Measurements from ENCODE around the gene UGGT1. TPM values are rescaled to one million over a fixed set of nuclear protein-coding genes. Genes with fewer than 3 reads are reported as not detected.

UGGT1 gene
- total RNA-seq, 6 donors from 2014 or later, result 34.1 to 103 (median 43.1) TPM

DNA sequence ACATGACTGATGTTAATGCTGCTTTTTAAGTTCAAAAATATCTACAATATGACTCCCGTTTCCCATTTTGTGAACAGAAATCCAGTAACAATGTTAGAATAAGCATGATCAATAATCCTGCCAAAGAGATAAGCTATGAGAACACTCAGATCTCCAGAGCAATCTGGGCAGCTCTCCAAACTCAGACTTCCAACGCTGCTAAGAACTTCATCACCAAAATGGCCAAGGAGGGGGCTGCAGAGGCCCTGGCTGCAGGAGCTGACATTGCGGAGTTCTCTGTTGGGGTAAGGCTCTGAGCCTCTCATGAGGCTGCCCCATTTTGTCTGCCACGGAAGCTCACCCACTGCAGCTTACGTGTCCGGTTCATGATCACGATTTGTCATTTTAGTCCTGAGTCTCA lies 68.4 kb downstream of the UGGT1 start:
- Histone ChIP-seq H3K9me3 (no peaks in the 10 kb centered on the region), H3K27ac (no peak overlapping the region), H3K27me3 (no peaks in the 10 kb centered on the region), H3K4me1 (peaks cover 0 to 4% (median 0%) of the 10 kb centered on the region in 4 donors), H3K4me3 (no peak overlapping the region), H3K36me3 (peaks cover 11 to 88% (median 33%) of the 10 kb centered on the region in 4 donors)
- ATAC-seq (ENCODE audit: low FRiP score in 2 of 2) (no peak), DNase-seq (no peak)
- 85% methylated on average over 7 of the region's 7 CpGs for WGBS, 2 donors
- TF ChIP-seq EP300 (IDR thresholded peaks at IDR 0.05) (no peak), POLR2A (IDR thresholded peaks at IDR 0.05) (no peak), POLR2AphosphoS5 (IDR thresholded peaks at IDR 0.05) (no peak)
- TF ChIP-seq, protein P1, sequence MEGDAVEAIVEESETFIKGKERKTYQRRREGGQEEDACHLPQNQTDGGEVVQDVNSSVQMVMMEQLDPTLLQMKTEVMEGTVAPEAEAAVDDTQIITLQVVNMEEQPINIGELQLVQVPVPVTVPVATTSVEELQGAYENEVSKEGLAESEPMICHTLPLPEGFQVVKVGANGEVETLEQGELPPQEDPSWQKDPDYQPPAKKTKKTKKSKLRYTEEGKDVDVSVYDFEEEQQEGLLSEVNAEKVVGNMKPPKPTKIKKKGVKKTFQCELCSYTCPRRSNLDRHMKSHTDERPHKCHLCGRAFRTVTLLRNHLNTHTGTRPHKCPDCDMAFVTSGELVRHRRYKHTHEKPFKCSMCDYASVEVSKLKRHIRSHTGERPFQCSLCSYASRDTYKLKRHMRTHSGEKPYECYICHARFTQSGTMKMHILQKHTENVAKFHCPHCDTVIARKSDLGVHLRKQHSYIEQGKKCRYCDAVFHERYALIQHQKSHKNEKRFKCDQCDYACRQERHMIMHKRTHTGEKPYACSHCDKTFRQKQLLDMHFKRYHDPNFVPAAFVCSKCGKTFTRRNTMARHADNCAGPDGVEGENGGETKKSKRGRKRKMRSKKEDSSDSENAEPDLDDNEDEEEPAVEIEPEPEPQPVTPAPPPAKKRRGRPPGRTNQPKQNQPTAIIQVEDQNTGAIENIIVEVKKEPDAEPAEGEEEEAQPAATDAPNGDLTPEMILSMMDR (IDR thresholded peaks at IDR 0.05), result no peak

DNA sequence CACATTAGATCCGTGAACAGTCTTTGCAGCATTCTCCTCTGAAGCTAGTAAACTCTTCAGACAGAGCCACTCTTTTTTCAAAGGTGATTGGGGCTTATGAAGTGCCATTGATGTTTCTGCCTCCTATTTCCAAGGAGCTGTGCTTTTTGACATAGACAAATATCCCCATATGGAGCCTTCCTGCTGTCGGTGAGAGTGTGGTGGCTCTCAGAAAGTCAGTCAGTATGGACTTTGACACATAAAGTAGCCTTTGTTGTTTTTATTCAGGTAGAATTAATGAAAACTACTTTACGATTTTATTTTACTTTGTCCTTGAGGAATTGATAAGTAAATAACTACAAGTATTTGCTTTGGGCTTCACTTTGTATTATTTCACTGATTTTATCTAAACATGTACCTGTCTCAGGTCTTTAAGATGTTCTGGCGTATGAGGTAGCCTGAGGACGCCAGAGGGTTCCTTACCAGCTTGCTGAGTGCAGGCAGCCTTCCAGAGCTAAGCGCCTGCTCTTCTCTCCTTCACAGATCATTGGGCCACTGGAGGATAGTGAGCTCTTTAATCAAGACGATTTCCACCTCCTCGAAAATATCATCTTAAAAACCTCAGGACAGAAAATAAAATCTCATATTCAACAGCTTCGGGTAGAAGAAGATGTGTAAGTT lies 69.7 kb downstream of the UGGT1 start:
- no peak overlapping the region for H3K4me3 ChIP-seq
- DNase-seq (no peak), ATAC-seq (ENCODE audit: low FRiP score in 2 of 2) (no peak)
- 85 to 89% methylated on average over 9 of the region's 9 CpGs for WGBS, 2 donors
- peaks cover 0 to 4% (median 0%) of the 10 kb centered on the region in 4 donors for H3K4me1 ChIP-seq
- TF ChIP-seq, protein P1 (IDR thresholded peaks at IDR 0.05), result no peak
- TF ChIP-seq EP300 (IDR thresholded peaks at IDR 0.05) (no peak), POLR2AphosphoS5 (IDR thresholded peaks at IDR 0.05) (no peak), POLR2A (IDR thresholded peaks at IDR 0.05) (no peak)
- H3K27me3 ChIP-seq, result no peaks in the 10 kb centered on the region
- no peak overlapping the region for H3K27ac ChIP-seq
- H3K9me3 ChIP-seq, result no peaks in the 10 kb centered on the region
- peaks cover 11 to 89% (median 38%) of the 10 kb centered on the region in 4 donors for H3K36me3 ChIP-seq

DNA sequence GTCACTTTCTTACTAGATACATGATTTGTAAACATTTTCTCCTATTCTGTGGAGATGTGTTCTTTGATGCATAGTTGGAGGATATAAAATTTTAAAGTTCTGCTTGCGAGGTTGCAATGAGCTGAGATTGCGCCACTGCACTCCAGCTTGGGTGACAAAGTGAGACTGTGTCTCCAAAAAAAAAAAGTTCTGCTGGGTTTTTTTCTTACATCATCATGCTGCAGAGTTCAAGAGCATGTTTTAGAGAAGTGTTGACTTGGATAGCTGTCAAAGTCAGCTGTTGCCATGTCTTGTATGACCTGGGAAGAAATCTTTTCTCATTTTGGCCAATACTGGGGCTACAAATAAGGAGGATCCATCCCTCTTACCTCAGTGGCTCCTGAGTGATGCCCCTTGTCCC lies 71.3 kb downstream of the UGGT1 start:
- ATAC-seq (ENCODE audit: low FRiP score in 2 of 2) (peak in 1 of 2 donors; percentile 65), DNase-seq (peak in 1 of 2 donors; percentile 42)
- peak overlapping the region; percentile 55 to 75 (median 64) for H3K27ac ChIP-seq
- no peaks in the 10 kb centered on the region for H3K9me3 ChIP-seq
- peaks cover 0 to 4% (median 0%) of the 10 kb centered on the region in 4 donors for H3K4me1 ChIP-seq
- WGBS, 2 donors, result 65 to 76% methylated on average over 2 of the region's 2 CpGs
- no peaks in the 10 kb centered on the region for H3K27me3 ChIP-seq
- TF ChIP-seq POLR2A (IDR thresholded peaks at IDR 0.05) (no peak), EP300 (IDR thresholded peaks at IDR 0.05) (no peak)
- H3K4me3 ChIP-seq, result no peak overlapping the region
- H3K36me3 ChIP-seq, result peaks cover 11 to 89% (median 41%) of the 10 kb centered on the region in 4 donors

DNA sequence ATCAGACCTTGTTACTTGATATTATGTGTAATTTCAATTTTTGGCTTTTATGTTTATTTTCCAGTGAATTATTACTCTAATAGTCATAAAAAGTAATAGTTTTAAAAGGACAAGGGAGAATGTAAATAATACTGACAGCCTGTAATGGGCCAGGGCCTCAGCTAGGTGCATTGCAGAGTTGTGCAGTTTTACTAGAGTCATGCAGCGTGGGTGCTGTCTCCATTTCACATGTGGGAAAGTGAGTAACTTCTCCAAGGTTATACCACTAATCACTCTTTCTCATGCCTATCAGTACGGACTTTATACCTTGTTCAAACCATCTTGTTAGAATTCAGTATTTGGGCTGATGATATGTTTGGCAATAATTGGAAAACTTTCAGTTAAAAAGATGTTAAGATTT lies 73.3 kb downstream of the UGGT1 start:
- H3K4me1 ChIP-seq, result peaks cover 0 to 4% (median 0%) of the 10 kb centered on the region in 4 donors
- ATAC-seq (ENCODE audit: low FRiP score in 2 of 2) (no peak), DNase-seq (no peak)
- H3K9me3 ChIP-seq, result no peaks in the 10 kb centered on the region
- TF ChIP-seq POLR2A (IDR thresholded peaks at IDR 0.05) (no peak), POLR2AphosphoS5 (IDR thresholded peaks at IDR 0.05) (no peak), EP300 (IDR thresholded peaks at IDR 0.05) (no peak)
- TF ChIP-seq, protein P1 (IDR thresholded peaks at IDR 0.05), result no peak
- no peak overlapping the region for H3K4me3 ChIP-seq
- WGBS, 2 donors, result 93 to 94% methylated on average over 2 of the region's 2 CpGs
- H3K36me3 ChIP-seq, result peaks cover 11 to 84% (median 39%) of the 10 kb centered on the region in 4 donors
- no peak overlapping the region for H3K27ac ChIP-seq
- no peaks in the 10 kb centered on the region for H3K27me3 ChIP-seq

DNA sequence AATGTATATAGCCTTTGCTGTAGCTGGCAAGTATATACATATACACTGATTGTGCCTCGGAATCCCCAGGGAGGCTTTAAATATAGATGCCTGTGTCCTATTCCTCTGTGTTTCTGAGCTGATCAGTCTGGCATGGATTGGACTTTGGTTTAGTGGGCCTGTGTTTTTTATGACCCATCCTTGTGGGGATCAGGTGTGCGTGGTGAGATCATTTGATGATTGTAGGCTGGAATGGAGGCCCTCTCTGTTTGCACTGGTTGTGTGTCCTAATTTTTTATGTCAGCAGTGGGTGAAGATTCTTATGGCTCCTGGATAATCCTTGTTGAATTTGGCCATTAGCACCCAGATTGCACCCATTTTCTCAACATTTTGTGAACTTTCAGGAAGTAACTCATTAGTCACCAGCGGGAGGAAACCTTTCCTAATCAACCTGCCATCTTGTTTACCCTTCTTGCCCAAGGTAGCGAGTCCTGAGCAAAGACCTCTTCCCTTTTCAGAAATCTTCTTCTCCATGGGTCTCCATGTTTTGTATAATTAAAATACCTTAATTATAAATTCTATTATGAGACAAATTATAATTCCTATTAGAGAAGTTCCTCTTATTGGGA lies 75.8 kb downstream of the UGGT1 start:
- H3K4me1 ChIP-seq, result peaks cover 0 to 4% (median 0%) of the 10 kb centered on the region in 4 donors
- no peak overlapping the region for H3K4me3 ChIP-seq
- H3K27me3 ChIP-seq, result no peaks in the 10 kb centered on the region
- no peaks in the 10 kb centered on the region for H3K9me3 ChIP-seq
- ATAC-seq (ENCODE audit: low FRiP score in 2 of 2) (no peak), DNase-seq (no peak)
- peak overlapping the region in 3 of 4 donors; percentile 17 to 77 (median 73) for H3K27ac ChIP-seq
- H3K36me3 ChIP-seq, result peaks cover 0 to 86% (median 46%) of the 10 kb centered on the region in 4 donors
- TF ChIP-seq EP300 (IDR thresholded peaks at IDR 0.05) (no peak), POLR2A (IDR thresholded peaks at IDR 0.05) (no peak)
- WGBS, 2 donors, result 88 to 91% methylated on average over 4 of the region's 4 CpGs
